Fibroblast of lung (primary cell): ENCODE data around the gene SMAD5. TPM values are rescaled to one million over a fixed set of nuclear protein-coding genes. Genes with fewer than 3 reads are reported as not detected.

Experiments
- DNase-seq, 2 donors: peaks; one replicate each; pipeline versions ENCODE4 v3.0.0 to v3.0.0-alpha.2; 2010; ENCODE audit warnings: low read depth in 2 of 2
- H2AFZ ChIP-seq: 2 replicates; pipeline ENCODE4 v1.5.1; 2012; ENCODE audit warnings: low read length, control low read depth, inconsistent platforms
- H3K27ac ChIP-seq: 2 replicates; pipeline ENCODE4 v1.5.1; 2011; ENCODE audit warnings: low read length, control low read depth; ENCODE audit not compliant: insufficient read depth
- H3K27me3 ChIP-seq: 2 replicates; pipeline ENCODE4 v1.5.1; 2011; ENCODE audit warnings: mild to moderate bottlenecking, low read length; ENCODE audit not compliant: control insufficient read depth, insufficient read depth
- H3K36me3 ChIP-seq: 2 replicates; pipeline ENCODE4 v1.5.1; 2011; ENCODE audit warnings: low read length; ENCODE audit not compliant: control insufficient read depth, insufficient read depth
- H3K4me1 ChIP-seq: 2 replicates; pipeline ENCODE4 v1.5.1; 2011; ENCODE audit warnings: low read length; ENCODE audit not compliant: control insufficient read depth, insufficient read depth; ENCODE audit errors: extremely low read depth
- H3K4me2 ChIP-seq: 2 replicates; pipeline ENCODE4 v1.5.1; 2011; ENCODE audit warnings: low read length, control low read depth; ENCODE audit not compliant: insufficient read depth; ENCODE audit errors: extremely low read depth
- H3K4me3 ChIP-seq, 4 experiments: fragments of 200-600 bp in 1 of 4; sonication (generic) in 1 of 4; replicated peaks in 1 of 4; 2 replicates each; pipeline ENCODE4 v1.5.1; 2011 to 2016; ENCODE audit warnings: low read length in 4 of 4, low read depth in 3 of 4, mild to moderate bottlenecking in 3 of 4, control low read depth in 2 of 4, inconsistent platforms in 1 of 4, mixed read lengths in 1 of 4; ENCODE audit not compliant: insufficient read depth in 1 of 4; ENCODE audit errors: control extremely low read depth in 1 of 4
- H3K79me2 ChIP-seq: 2 replicates; pipeline ENCODE4 v1.5.1; 2012; ENCODE audit warnings: mild to moderate bottlenecking, low read length, inconsistent platforms; ENCODE audit not compliant: control insufficient read depth, insufficient read depth
- H3K9ac ChIP-seq: 2 replicates; pipeline ENCODE4 v1.5.1; 2011; ENCODE audit warnings: mild to moderate bottlenecking, low read length, control low read depth; ENCODE audit not compliant: insufficient read depth
- H3K9me3 ChIP-seq: 2 replicates; pipeline ENCODE4 v1.5.1; 2012; ENCODE audit warnings: low read depth, low read length; ENCODE audit not compliant: control insufficient read depth, insufficient read depth
- H4K20me1 ChIP-seq: 2 replicates; pipeline ENCODE4 v1.5.1; 2011; ENCODE audit warnings: low read length; ENCODE audit not compliant: control insufficient read depth, insufficient read depth; ENCODE audit errors: extremely low read depth
- EZH2 ChIP-seq: IDR thresholded peaks from 2 replicates; pipeline ENCODE4 v1.5.1; 2012; ENCODE audit warnings: low read length, control low read depth, mild to moderate bottlenecking; ENCODE audit errors: missing control alignments
- polyA plus RNA-seq, 2 donors: library from polyadenylated mRNA; depleted of rRNA in 1 of 2; stranded (reverse) in 1 of 2; unstranded in 1 of 2; fragments of >200 nt; gene quantifications; 2 replicates each; pipeline ENCODE4 v1.2.1, GENCODE V29; 2011 to 2012; ENCODE audit warnings: missing spikeins in 1 of 2
- total RNA-seq: library from RNA; depleted of rRNA; stranded (reverse); fragments of >200 nt; gene quantifications from 2 replicates; pipeline ENCODE4 v1.2.1, GENCODE V29; 2014
- TF ChIP-seq, protein P1 (sequence below), 2 donors: IDR thresholded peaks in 1 of 2; conservative IDR thresholded peaks in 1 of 2; 1 replicate in 1 of 2; 2 replicates in 1 of 2; pipeline ENCODE4 v1.5.1; 2011 to 2012; ENCODE audit warnings: low read length in 2 of 2, control low read depth in 1 of 2, inconsistent platforms in 1 of 2, low read depth in 1 of 2, mild to moderate bottlenecking in 1 of 2

Gene SMAD5
- total and polyA plus RNA-seq, 2 donors (not counting 1 experiment from before 2014, with no cell fraction given): 44.3 to 128 TPM

DNA sequence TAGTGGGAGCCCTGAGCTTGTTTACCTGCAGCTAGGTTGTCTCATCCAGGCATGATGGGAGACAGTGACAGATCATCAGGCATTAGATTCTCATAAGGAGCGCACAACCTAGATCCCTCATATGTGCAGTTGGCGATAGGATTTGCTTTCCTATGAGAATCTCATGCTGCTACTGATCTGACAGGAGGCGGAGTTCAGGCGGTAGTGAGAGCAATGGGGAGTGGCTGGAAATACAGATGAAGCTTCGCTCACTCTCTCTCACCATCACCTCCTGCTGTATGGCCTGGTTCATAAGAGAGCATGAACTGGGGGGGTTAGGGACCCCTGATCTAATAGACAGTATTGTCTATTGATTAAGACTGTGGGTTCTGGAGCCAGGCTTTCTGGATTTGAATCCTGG lies 24.9 kb downstream of the SMAD5 start:
- Histone ChIP-seq H3K79me2 (peaks cover 42% of the 10 kb centered on the region), H3K27me3 (no peaks in the 10 kb centered on the region), H3K27ac (no peak overlapping the region), H3K4me3 (no peak overlapping the region), H2AFZ (no peak overlapping the region), H4K20me1 (no peaks in the 10 kb centered on the region), H3K9ac (no peak overlapping the region), H3K9me3 (no peaks in the 10 kb centered on the region), H3K4me2 (no peak overlapping the region), H3K36me3 (peaks cover 7% of the 10 kb centered on the region), H3K4me1 (peaks cover 3% of the 10 kb centered on the region)
- DNase-seq: no peak
- no peak for TF ChIP-seq EZH2
- TF ChIP-seq, protein P1, sequence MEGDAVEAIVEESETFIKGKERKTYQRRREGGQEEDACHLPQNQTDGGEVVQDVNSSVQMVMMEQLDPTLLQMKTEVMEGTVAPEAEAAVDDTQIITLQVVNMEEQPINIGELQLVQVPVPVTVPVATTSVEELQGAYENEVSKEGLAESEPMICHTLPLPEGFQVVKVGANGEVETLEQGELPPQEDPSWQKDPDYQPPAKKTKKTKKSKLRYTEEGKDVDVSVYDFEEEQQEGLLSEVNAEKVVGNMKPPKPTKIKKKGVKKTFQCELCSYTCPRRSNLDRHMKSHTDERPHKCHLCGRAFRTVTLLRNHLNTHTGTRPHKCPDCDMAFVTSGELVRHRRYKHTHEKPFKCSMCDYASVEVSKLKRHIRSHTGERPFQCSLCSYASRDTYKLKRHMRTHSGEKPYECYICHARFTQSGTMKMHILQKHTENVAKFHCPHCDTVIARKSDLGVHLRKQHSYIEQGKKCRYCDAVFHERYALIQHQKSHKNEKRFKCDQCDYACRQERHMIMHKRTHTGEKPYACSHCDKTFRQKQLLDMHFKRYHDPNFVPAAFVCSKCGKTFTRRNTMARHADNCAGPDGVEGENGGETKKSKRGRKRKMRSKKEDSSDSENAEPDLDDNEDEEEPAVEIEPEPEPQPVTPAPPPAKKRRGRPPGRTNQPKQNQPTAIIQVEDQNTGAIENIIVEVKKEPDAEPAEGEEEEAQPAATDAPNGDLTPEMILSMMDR (conservative IDR thresholded peaks at IDR 0.05 in 1 of 2, IDR thresholded peaks at IDR 0.05 in 1 of 2; ENCODE audit: low read depth in 1 of 2, low read length in 2 of 2): no peak

DNA sequence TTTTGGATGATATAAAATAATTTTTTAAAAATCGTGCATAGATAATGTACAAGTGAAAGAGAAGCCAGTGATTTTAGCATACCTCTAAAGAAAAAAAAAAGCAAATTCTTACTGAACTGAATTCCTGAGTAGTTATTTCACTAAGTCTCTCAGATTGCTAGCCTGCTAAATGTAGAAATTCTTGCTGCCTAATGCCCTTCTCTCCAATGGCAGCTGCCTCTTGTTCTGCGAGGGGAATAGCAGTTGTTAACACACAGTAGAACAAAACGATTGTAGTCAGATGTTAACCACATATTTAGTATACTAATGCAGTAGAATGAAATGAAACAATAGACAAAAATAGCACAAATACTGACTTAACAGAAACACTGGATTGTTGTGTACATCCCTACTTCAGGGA lies 26.8 kb downstream of the SMAD5 start:
- H3K9ac ChIP-seq: no peak overlapping the region
- TF ChIP-seq, protein P1 (conservative IDR thresholded peaks at IDR 0.05 in 1 of 2, IDR thresholded peaks at IDR 0.05 in 1 of 2; ENCODE audit: low read depth in 1 of 2, low read length in 2 of 2): no peak
- TF ChIP-seq EZH2: no peak

DNA sequence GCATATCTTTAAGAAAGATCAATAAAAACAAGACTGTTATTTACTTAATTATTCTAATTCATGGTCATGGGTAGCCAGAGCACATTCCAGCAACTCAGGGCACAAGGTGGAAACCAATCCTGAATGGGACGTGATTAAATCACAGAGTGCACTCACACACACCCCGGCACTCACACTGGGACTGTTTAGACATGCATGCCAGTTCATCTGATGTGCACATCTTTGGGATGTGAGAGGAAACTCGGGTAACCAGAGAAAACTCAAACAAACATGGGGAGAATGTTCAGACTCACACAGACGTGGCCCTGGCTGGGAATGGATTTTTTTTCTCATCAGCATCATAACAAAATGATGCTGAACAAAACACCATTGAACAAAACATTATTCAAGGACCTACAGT lies 29.4 kb downstream of the SMAD5 start:
- Histone ChIP-seq H3K27ac (no peak overlapping the region), H3K79me2 (peaks cover 18% of the 10 kb centered on the region), H3K4me2 (no peak overlapping the region), H3K36me3 (peaks cover 2% of the 10 kb centered on the region), H3K9me3 (no peaks in the 10 kb centered on the region), H3K27me3 (no peaks in the 10 kb centered on the region), H2AFZ (no peak overlapping the region), H4K20me1 (no peaks in the 10 kb centered on the region), H3K4me3 (no peak overlapping the region), H3K4me1 (peaks cover 3% of the 10 kb centered on the region), H3K9ac (no peak overlapping the region)
- TF ChIP-seq, protein P1 (conservative IDR thresholded peaks at IDR 0.05 in 1 of 2, IDR thresholded peaks at IDR 0.05 in 1 of 2; ENCODE audit: low read depth in 1 of 2, low read length in 2 of 2): no peak
- no peak for TF ChIP-seq EZH2
- no peak for DNase-seq

More for the DNA sequence above, 26.8 kb downstream of the SMAD5 start:
- Histone ChIP-seq H3K27ac (no peak overlapping the region), H3K79me2 (peaks cover 33% of the 10 kb centered on the region), H3K4me1 (peaks cover 3% of the 10 kb centered on the region), H3K4me2 (no peak overlapping the region), H3K36me3 (peaks cover 7% of the 10 kb centered on the region), H3K9me3 (no peaks in the 10 kb centered on the region), H2AFZ (no peak overlapping the region), H3K27me3 (no peaks in the 10 kb centered on the region), H3K4me3 (no peak overlapping the region), H4K20me1 (no peaks in the 10 kb centered on the region)
- peak in 1 of 2 donors; percentile 75 for DNase-seq
